BE2C (cell line): ENCODE measurements around the gene CATSPERZ.

ENCODE experiments used
- DNase-seq: peaks from one replicate; pipeline ENCODE4 v3.0.0-alpha.2; 2020
- H3K27me3 ChIP-seq: fragments of 250-450 bp; sonication (Bioruptor Pico); 2 replicates; pipeline ENCODE4 v1.5.1; 2020; ENCODE audit warnings: mild to moderate bottlenecking
- H3K36me3 ChIP-seq: fragments of 250-450 bp; sonication (Bioruptor Pico); 2 replicates; pipeline ENCODE4 v1.5.1; 2020; ENCODE audit warnings: mild to moderate bottlenecking
- H3K4me1 ChIP-seq: fragments of 250-450 bp; sonication (Bioruptor Pico); 2 replicates; pipeline ENCODE4 v1.5.1; 2020
- H3K4me3 ChIP-seq: 2 replicates; pipeline ENCODE4 v1.5.1; 2011; ENCODE audit warnings: low read depth, low read length
- H3K9me3 ChIP-seq: fragments of 250-450 bp; sonication (Bioruptor Pico); 2 replicates; pipeline ENCODE4 v1.5.1; 2020
- TF ChIP-seq, protein P1 (sequence below): IDR thresholded peaks from 2 replicates; pipeline ENCODE4 v1.5.1; 2012; ENCODE audit warnings: mild to moderate bottlenecking, low read depth, low read length

CATSPERZ gene

DNA sequence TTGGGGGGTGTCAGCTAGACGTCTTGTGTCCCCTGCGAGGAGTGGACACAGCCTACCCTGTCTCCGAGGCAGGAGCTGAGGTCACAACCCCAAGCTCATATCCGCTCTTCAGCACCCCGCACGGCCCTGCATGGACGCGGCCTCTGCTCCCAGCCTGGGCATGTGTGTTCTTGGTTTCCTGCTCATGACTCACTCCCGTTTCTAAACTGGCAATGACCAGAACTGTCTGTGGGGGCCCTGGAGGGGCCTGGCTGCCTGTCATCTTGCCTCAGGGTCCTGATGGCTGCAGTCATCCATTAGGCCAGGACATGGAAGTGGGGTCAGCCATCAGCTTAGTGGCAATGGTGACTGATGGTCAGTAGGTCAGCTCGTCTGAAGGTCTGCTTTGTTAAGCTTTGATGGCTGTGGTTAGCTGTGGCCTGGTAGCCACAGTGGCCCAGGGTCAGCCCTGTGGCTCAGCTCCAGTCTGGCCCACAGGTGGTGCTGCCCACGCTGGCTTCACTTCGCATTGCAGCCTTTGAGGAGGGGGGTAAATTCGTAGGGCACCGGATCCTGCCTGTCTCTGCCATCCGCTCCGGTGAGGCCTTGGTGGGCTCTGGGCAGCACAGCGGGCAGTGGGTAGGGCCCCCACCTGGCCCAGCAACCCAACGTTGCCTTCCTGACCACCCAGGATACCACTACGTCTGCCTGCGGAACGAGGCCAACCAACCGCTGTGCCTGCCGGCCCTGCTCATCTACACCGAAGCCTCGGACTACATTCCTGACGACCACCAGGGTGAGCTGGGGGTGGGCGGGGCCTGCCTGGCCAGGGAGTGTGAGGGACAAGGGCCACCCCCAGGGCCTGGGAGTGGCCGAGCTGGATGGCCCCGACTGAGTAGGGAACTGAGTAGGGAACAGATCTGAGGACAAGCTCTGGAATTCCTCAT is 36.9 kb upstream of the CATSPERZ start:
- Histone ChIP-seq H3K36me3 (peaks cover 6% of the 10 kb centered on the region), H3K4me3 (no peak overlapping the region), H3K9me3 (no peaks in the 10 kb centered on the region), H3K27me3 (no peaks in the 10 kb centered on the region), H3K4me1 (peaks cover 19% of the 10 kb centered on the region)
- TF ChIP-seq, protein P1, sequence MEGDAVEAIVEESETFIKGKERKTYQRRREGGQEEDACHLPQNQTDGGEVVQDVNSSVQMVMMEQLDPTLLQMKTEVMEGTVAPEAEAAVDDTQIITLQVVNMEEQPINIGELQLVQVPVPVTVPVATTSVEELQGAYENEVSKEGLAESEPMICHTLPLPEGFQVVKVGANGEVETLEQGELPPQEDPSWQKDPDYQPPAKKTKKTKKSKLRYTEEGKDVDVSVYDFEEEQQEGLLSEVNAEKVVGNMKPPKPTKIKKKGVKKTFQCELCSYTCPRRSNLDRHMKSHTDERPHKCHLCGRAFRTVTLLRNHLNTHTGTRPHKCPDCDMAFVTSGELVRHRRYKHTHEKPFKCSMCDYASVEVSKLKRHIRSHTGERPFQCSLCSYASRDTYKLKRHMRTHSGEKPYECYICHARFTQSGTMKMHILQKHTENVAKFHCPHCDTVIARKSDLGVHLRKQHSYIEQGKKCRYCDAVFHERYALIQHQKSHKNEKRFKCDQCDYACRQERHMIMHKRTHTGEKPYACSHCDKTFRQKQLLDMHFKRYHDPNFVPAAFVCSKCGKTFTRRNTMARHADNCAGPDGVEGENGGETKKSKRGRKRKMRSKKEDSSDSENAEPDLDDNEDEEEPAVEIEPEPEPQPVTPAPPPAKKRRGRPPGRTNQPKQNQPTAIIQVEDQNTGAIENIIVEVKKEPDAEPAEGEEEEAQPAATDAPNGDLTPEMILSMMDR: no peak
- DNase-seq: no peak

DNA sequence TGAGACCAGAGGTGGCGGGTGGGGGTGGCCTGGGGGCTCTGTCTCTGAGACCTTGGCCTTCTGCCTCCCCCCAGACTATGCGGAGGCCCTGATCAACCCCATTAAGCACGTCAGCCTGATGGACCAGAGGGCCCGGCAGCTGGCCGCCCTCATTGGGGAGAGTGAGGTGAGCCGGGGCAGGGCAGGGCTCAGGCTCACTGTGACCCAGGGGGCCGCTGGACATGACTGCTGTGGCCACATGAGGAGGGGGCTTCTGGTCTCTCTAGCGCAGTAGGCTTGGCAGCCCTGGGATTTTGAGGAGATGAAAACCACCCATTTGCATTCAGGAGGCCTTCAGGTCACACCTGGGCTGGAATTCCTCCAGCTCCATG is 36.2 kb upstream of the CATSPERZ start:
- Histone ChIP-seq H3K4me3 (no peak overlapping the region), H3K27me3 (no peaks in the 10 kb centered on the region), H3K9me3 (no peaks in the 10 kb centered on the region), H3K4me1 (peaks cover 21% of the 10 kb centered on the region), H3K36me3 (peaks cover 3% of the 10 kb centered on the region)
- TF ChIP-seq, protein P1: no peak
- no peak for DNase-seq

DNA sequence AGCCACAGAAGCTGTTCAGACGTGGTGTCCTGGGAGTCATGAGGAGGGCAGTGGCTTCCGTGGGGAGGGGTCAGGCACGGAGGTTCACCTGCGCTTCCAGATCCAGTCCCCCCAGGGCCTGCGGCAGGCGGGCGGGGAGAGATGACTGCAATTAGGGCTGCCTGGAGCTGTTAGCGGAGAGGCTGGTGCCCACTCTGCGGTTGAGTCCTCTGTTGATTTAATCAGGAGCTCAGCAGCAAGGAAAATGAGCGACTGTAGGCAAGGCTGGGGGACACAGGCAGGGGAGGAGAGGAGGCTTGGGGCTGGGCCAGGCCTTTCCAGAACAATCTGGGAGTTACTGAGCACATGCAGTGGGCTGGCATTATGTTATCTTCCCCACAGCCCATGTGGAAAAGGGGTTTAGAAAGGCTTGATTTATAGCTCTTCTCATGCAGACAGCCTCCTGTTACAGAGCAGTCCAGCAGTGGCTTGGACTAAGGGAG is 35.7 kb upstream of the CATSPERZ start:
- Histone ChIP-seq H3K27me3 (no peaks in the 10 kb centered on the region), H3K4me3 (no peak overlapping the region), H3K9me3 (no peaks in the 10 kb centered on the region), H3K4me1 (peaks cover 21% of the 10 kb centered on the region), H3K36me3 (peaks cover 3% of the 10 kb centered on the region)
- peak; percentile 70 for DNase-seq
- TF ChIP-seq, protein P1: no peak

DNA sequence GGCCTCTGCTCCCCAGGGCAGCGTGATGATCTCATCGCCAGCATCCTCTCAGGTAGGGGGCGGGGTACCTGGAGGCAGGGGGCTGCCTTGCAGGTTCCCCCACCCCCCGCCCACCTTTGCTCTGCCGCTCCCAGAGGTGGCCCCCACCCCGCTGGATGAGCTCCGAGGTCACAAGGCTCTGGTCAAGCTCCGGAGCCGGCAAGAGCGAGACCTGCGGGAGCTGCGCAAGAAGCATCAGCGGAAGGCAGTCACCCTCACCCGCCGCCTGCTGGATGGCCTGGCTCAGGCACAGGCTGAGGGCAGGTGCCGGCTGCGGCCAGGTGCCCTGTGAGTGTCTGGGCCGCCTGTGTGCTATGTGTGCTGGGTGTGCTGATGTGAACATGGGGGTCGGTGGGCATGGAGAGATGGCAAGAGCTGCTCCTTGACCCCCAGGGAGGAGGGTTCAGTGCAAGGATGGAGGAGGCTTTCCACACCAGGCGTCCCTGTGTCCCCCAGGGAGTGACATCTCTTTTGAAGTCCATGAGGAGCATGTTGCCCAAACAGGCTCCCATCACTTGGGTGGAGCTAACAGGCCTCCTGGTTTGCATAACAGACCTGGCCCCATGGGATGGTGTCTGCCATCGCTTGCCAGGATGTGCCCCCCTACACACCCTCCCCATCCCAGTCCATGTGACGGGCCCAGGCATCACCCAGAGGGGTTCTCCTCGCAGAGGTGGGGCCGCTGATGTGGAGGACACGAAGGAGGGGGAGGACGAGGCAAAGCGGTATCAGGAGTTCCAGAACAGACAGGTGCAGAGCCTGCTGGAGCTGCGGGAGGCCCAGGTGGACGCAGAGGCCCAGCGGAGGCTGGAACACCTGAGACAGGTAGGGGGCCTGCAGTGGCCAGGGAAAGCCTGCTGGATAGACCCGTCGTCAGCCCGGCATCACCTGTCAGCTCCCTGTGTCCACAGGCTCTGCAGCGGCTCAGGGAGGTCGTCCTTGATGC is 34.7 kb upstream of the CATSPERZ start:
- Histone ChIP-seq H3K9me3 (no peaks in the 10 kb centered on the region), H3K36me3 (peaks cover 3% of the 10 kb centered on the region), H3K4me1 (peaks cover 21% of the 10 kb centered on the region), H3K4me3 (no peak overlapping the region), H3K27me3 (no peaks in the 10 kb centered on the region)
- TF ChIP-seq, protein P1: no peak
- no peak for DNase-seq

DNA sequence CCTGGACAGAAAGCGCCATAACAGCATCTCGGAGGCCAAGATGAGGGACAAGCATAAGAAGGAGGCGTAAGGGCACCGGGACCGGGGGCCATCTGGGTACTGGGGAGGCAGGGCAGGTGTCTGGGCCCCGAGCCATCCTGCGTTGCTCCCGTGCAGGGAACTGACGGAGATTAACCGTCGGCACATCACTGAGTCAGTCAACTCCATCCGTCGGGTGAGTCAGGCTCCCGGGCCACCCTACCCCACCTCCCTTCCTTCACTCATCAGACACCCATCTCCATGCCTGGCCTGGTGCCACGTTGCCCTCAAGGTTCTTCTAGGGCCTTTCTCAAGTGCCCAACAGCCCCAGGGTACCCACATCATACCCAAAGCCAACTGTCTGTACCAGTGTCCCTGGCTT is 33.8 kb upstream of the CATSPERZ start:
- Histone ChIP-seq H3K36me3 (peaks cover 3% of the 10 kb centered on the region), H3K9me3 (no peaks in the 10 kb centered on the region), H3K27me3 (no peaks in the 10 kb centered on the region), H3K4me3 (no peak overlapping the region), H3K4me1 (peaks cover 21% of the 10 kb centered on the region)
- TF ChIP-seq, protein P1: no peak
- no peak for DNase-seq
